ENCODE data around the gene GNG13. TPM values are rescaled to one million over a fixed set of nuclear protein-coding genes. Genes with fewer than 3 reads are reported as not detected.

The GNG13 gene, protein sequence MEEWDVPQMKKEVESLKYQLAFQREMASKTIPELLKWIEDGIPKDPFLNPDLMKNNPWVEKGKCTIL
- total RNA-seq = not detected in 2 replicates

GRCh38 chr16:799948-800833, at the start of gene GNG13:
Gene GNG13 (minus strand): TSS chr16:800734. CDS start chr16:799077, 1,657 bp downstream.

GRCh38 chr16:788399-789126, 12.0 kb downstream of the GNG13 start, which contains the start of gene CHTF18:
Gene CHTF18 (plus strand): TSS chr16:788620. CDS start chr16:788685, 65 bp downstream.

GRCh38 chr16:787978-788398, 12.5 kb downstream of the GNG13 start, which contains the start of gene RPUSD1:
Gene RPUSD1 (minus strand): TSS chr16:788381. CDS start chr16:787737, 644 bp downstream.

DNA sequence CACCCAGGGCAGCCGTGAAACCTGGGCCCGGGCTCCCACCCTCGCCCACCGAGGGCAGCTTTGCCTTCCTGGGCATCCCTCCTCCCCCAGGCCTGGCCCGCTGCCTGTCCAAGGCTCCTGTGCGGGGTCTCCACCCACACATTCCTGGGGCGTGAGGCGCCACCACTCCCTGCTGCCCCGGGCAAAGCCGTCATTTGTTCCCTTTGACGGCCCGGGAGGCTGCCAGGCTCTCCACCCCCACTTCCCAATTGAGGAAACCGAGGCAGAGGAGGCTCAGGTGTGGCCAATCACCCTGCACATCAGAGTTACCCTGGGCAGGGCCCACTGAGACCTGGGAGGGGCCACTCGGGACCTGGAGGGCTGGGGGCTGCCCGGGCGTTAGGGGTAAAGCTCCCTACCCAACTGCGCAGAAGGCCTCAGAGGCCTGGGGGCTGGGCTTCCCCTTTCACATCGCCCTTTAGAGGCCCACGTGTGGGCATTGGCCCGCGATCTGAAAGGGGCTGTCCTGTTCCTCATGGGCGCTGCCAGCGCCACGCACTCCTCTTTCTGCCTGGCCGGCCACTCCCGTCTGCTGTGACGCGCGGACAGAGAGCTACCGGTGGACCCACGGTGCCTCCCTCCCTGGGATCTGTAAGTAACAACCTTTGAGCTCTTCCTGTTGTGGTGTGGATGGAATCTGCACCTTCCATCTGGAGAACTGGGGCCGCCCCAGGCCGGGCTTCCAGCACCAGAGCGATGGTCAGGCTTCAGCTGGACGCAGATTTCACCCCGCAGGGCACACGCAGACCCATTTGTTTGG, 39.8 kb downstream of the GNG13 start, which contains the start of gene MSLN:
Gene MSLN, plus strand, starts transcription at position 190 of the 799 bp plus-strand sequence. CDS start 1,947 bp downstream, outside the sequence.

Other genes starting within 250 kb of the GNG13 start
- under 0.01 TPM in 1 of 2 replicates, not detected in the other for gene PRR35, start 240.3 kb downstream of the GNG13 start, total RNA-seq
- gene NHLRC4, start 233.7 kb downstream of the GNG13 start, total RNA-seq = 0.14 and 0.68 TPM in 2 replicates
- 13.7 and 34.0 TPM in 2 replicates for gene PIGQ, start 230.8 kb downstream of the GNG13 start, total RNA-seq
- gene RAB40C, start 210.7 kb downstream of the GNG13 start, total RNA-seq = 14.4 and 18.3 TPM in 2 replicates
- under 0.01 and 0.71 TPM in 2 replicates for gene WFIKKN1, start 169.7 kb downstream of the GNG13 start, total RNA-seq
- gene METTL26, start 164.4 kb downstream of the GNG13 start, total RNA-seq = 57.2 and 62.5 TPM in 2 replicates
- 19.8 and 27.0 TPM in 2 replicates for gene MCRIP2, start 158.9 kb downstream of the GNG13 start, total RNA-seq
- gene WDR90, start 151.4 kb downstream of the GNG13 start, total RNA-seq = 4.1 and 13.5 TPM in 2 replicates
- gene RHOT2, start 132.6 kb downstream of the GNG13 start, total RNA-seq = 47.8 and 49.3 TPM in 2 replicates
- gene RHBDL1, start 125.1 kb downstream of the GNG13 start, total RNA-seq = 4.7 and 6.2 TPM in 2 replicates
- gene STUB1, start 120.3 kb downstream of the GNG13 start, total RNA-seq = 119 and 126 TPM in 2 replicates
- 16.1 and 17.8 TPM in 2 replicates for gene JMJD8, start 116.4 kb downstream of the GNG13 start, total RNA-seq
- gene WDR24, start 110.3 kb downstream of the GNG13 start, total RNA-seq = 5.5 and 8.9 TPM in 2 replicates
- 1.4 and 1.7 TPM in 2 replicates for gene FBXL16, start 94.9 kb downstream of the GNG13 start, total RNA-seq
- gene METRN, start 85.6 kb downstream of the GNG13 start, total RNA-seq = 81.3 and 81.4 TPM in 2 replicates
- gene ANTKMT, start 79.6 kb downstream of the GNG13 start, total RNA-seq = 10.0 and 20.5 TPM in 2 replicates
- gene CCDC78, start 74.3 kb downstream of the GNG13 start, total RNA-seq = 1.0 and 1.6 TPM in 2 replicates
- gene HAGHL, start 73.6 kb downstream of the GNG13 start, total RNA-seq = 18.4 and 24.3 TPM in 2 replicates
- gene CIAO3, start 59.7 kb downstream of the GNG13 start, total RNA-seq = 35.3 and 44.8 TPM in 2 replicates
- 13.0 and 40.5 TPM in 2 replicates for gene MSLN, start 40.0 kb downstream of the GNG13 start, total RNA-seq
- gene RPUSD1, start 12.4 kb downstream of the GNG13 start, total RNA-seq = 24.4 and 24.6 TPM in 2 replicates
- gene CHTF18, start 12.1 kb downstream of the GNG13 start, total RNA-seq = 2.2 and 3.1 TPM in 2 replicates
- 1.7 and 4.1 TPM in 2 replicates for gene LMF1, start 170.2 kb upstream of the GNG13 start, total RNA-seq
- gene SOX8, start 181.0 kb upstream of the GNG13 start, total RNA-seq = under 0.01 TPM in 1 of 2 replicates, not detected in the other

Data from nasal cavity respiratory epithelium epithelial cell of viscerocranial mucosa (primary cell).